Measurements from ENCODE around the gene FGF19. TPM values are rescaled to one million over a fixed set of nuclear protein-coding genes. Genes with fewer than 3 reads are reported as not detected.

The FGF19 gene
- total RNA-seq, 1 donor from 2014 or later = not detected

DNA sequence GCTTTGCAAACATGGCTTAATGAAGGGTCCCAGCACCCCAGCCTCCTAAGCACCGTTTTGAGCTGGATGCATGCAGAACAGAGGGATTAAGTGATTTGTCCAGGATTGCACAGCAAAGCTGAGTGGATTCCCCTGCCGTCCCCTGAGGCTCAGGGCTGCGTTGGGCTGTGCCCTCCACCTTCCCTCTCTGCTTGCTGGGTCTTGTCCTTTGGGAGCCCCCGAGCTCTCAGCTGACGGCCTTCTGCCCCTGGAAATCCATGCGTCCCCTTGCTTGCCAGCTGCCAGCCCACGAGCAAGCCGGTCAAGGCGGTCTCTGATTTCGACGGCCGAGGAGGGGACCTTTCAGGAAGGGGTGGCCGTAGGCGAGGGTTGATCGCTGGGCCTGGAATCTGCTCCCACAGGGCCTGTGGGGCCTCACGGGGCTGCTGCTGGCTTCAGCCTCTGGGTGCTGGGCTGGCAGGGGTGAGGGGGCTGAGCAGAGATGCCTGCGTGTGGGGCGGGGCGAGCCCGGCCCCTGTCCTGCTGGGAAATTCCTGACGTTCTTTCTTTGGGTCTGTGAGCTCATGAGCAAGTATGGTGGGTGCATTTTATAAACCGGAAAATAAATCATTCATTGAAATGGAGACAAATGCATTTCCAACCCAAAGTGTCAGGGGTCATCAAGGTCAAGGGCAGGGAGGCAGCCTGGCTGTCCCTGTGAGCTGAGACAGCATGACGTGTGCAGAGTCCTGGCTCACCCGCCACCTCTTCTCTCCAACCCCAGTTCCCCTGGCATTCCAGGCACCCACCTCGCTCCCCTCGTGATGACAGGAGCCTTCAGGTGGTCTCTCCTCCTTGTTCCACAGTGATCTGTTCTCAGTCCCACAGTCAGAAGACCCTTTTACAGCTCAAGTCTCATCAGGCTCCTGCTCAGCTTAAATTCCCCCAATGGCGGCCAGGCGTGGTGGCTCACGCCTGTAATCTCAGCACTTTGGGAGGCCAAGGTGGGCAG lies 43.2 kb upstream of the FGF19 start:
- DNase-seq (ENCODE audit: low read depth) = no peak
- H3K4me3 ChIP-seq (ENCODE audit: low read depth, low read length) = no peak overlapping the region
- no peaks in the 10 kb centered on the region for H3K36me3 ChIP-seq (ENCODE audit: control insufficient read depth, insufficient read depth, low read length)
- TF ChIP-seq, protein P1, sequence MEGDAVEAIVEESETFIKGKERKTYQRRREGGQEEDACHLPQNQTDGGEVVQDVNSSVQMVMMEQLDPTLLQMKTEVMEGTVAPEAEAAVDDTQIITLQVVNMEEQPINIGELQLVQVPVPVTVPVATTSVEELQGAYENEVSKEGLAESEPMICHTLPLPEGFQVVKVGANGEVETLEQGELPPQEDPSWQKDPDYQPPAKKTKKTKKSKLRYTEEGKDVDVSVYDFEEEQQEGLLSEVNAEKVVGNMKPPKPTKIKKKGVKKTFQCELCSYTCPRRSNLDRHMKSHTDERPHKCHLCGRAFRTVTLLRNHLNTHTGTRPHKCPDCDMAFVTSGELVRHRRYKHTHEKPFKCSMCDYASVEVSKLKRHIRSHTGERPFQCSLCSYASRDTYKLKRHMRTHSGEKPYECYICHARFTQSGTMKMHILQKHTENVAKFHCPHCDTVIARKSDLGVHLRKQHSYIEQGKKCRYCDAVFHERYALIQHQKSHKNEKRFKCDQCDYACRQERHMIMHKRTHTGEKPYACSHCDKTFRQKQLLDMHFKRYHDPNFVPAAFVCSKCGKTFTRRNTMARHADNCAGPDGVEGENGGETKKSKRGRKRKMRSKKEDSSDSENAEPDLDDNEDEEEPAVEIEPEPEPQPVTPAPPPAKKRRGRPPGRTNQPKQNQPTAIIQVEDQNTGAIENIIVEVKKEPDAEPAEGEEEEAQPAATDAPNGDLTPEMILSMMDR (IDR thresholded peaks at IDR 0.05; ENCODE audit: insufficient read depth, low read length, poor library complexity, severe bottlenecking) = no peak
- H3K27me3 ChIP-seq (ENCODE audit: control insufficient read depth, insufficient read depth, low read length) = peaks cover 10% of the 10 kb centered on the region

DNA sequence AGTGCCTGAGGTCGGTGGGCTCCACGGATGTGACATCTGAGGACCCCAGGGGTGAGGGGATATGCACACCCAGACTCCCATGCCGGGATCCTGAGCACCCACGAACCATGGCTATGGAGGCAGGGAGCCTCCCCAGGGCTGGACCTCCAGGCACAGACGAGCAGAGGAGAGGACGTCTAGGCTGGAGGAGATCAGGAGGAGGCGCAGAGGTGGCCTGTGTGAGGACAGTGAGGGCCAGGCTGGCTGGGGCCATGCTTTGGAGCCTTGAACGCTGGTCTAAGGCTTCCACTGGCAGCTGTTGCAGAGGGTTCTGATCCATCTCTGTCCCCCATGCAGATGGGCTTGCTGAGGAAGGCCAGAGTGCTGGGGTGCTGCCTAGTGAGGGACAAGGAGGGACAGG lies 42.3 kb upstream of the FGF19 start:
- Histone ChIP-seq H3K27me3 (ENCODE audit: control insufficient read depth, insufficient read depth, low read length) (peaks cover 9% of the 10 kb centered on the region), H3K36me3 (ENCODE audit: control insufficient read depth, insufficient read depth, low read length) (no peaks in the 10 kb centered on the region), H3K4me3 (ENCODE audit: low read depth, low read length) (no peak overlapping the region)
- DNase-seq (ENCODE audit: low read depth) = no peak
- TF ChIP-seq, protein P1 (IDR thresholded peaks at IDR 0.05; ENCODE audit: insufficient read depth, low read length, poor library complexity, severe bottlenecking) = no peak

DNA sequence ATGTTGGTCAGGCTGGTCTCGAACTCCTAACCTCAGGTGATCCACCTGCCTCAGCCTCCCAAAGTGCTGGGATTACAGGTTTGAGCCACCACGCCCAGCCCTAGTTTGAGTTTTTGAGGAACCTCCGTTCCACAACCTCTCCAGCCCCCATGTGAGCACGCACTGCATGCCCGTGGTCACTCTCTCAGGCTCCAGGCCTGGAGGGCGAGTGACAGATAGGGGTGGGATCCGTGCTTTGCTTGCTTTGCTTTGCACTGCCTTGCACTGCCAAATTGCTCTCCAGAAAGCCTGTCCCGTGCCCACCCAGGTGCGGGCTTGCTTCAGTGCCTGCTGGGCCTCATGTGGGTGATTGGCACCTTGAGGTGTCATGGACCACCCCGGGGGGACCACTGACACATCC lies 41.4 kb upstream of the FGF19 start:
- TF ChIP-seq, protein P1 (IDR thresholded peaks at IDR 0.05; ENCODE audit: insufficient read depth, low read length, poor library complexity, severe bottlenecking) = no peak
- no peak for DNase-seq (ENCODE audit: low read depth)
- Histone ChIP-seq H3K4me3 (ENCODE audit: low read depth, low read length) (no peak overlapping the region), H3K36me3 (ENCODE audit: control insufficient read depth, insufficient read depth, low read length) (no peaks in the 10 kb centered on the region), H3K27me3 (ENCODE audit: control insufficient read depth, insufficient read depth, low read length) (peaks cover 3% of the 10 kb centered on the region)

DNA sequence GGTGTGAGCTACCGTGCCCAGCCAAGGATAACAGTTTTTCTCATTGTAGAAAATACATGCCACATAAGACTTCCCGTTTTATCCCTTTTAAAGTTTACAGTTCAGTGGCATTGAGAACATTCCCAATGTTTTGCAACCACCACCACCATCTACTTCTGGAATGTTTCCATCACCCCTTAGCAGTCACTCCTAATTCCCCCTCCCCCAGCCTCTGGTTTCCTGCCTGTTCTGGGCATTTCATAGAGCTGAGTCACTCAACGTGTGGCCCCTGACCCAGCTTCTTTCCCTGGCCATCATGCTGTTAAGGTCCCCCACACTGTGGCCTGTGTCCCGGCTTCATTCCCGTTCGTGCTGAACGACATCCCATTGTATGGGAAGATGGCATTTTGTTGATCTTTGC lies 40.6 kb upstream of the FGF19 start:
- peak; percentile 75 for DNase-seq (ENCODE audit: low read depth)
- TF ChIP-seq, protein P1 (IDR thresholded peaks at IDR 0.05; ENCODE audit: insufficient read depth, low read length, poor library complexity, severe bottlenecking) = no peak
- no peak overlapping the region for H3K4me3 ChIP-seq (ENCODE audit: low read depth, low read length)
- H3K27me3 ChIP-seq (ENCODE audit: control insufficient read depth, insufficient read depth, low read length) = no peaks in the 10 kb centered on the region
- H3K36me3 ChIP-seq (ENCODE audit: control insufficient read depth, insufficient read depth, low read length) = no peaks in the 10 kb centered on the region

DNA sequence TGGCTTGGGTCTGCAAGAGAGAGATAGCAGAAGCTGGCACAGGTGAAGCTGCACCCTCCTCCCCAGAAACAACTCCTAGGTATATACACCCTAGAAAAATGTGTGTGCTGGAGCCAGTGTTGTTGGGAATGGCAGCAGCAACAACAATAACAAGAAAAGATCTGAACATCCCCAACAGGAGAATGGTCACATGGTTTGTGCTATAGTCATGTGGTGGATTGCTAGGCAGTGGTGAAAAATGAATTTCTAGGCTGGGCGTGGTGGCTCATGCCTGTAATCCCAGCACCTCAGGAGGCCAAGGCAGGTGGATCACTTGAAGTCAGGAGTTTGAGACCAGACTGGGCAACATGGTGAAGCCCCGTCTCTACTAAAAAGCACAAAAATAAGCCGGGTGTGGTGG lies 31.0 kb upstream of the FGF19 start:
- TF ChIP-seq, protein P1 (IDR thresholded peaks at IDR 0.05; ENCODE audit: insufficient read depth, low read length, poor library complexity, severe bottlenecking) = no peak
- Histone ChIP-seq H3K27me3 (ENCODE audit: control insufficient read depth, insufficient read depth, low read length) (no peaks in the 10 kb centered on the region), H3K36me3 (ENCODE audit: control insufficient read depth, insufficient read depth, low read length) (no peaks in the 10 kb centered on the region), H3K4me3 (ENCODE audit: low read depth, low read length) (no peak overlapping the region)
- DNase-seq (ENCODE audit: low read depth) = no peak
